NCI-H748 (cell line): ENCODE measurements around the gene ARL4C.

Experiments
- DNase-seq: peaks from one replicate; lab custom pipeline; 2025; ENCODE audit not compliant: unreplicated experiment; lab: John Stamatoyannopoulos, UW

ARL4C gene

DNA sequence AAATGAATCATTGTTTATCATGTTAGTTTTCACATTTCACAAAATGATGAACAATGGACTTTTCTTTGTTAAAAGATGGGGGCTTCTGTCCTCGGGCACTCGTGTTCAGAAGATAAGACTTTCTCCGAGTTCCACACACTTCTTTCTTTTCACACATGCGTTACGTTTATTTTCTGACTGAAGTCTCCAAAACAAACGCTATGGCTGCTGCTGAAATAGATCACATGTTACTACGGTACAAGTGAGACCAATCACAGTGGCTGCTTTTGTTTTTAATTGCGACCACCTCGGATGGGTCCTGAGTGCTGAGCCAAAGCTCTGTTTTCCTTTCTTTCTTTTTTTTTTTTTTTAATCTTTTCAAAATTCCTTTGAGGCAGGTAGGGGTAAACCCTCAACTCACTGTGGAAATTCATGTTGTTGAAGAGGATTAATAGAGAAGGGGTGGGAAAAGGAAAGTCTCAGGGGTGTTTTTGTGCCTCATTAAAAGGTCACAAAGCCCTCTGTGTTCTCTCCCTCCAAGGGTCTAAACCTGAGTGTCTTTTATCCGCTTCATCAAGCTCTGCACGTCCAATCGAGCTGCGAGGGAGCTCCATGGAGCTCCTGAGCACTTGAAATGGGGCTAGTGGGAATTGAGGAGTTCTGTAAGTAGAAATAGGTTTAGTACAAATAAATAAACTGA, 48.2 kb downstream of the ARL4C start:
- DNase-seq: no peak

DNA sequence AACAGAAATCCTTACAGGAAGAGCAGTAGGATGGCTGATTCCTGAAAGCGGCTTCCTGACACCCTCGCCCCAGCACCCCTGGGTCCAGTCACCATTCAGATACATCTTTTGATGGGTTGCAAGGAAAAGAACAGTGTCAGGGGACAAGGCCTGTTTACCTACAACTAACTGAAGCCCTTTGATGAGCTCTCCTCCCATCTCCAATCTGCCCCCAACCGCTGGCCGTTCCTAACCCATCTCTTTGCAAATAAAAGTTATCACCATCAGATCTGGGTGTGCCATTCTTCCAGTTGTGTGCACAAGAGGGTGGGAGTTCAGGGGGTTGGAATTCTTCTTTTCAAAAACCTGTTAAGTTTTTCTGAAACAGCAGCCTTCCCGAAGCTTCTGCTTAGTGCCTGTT, 48.9 kb downstream of the ARL4C start:
- DNase-seq: no peak

- DNase-seq: no peak
These were observed 49.7 kb downstream of the ARL4C start for GRCh38 chr2:234447189-234447588.

DNA sequence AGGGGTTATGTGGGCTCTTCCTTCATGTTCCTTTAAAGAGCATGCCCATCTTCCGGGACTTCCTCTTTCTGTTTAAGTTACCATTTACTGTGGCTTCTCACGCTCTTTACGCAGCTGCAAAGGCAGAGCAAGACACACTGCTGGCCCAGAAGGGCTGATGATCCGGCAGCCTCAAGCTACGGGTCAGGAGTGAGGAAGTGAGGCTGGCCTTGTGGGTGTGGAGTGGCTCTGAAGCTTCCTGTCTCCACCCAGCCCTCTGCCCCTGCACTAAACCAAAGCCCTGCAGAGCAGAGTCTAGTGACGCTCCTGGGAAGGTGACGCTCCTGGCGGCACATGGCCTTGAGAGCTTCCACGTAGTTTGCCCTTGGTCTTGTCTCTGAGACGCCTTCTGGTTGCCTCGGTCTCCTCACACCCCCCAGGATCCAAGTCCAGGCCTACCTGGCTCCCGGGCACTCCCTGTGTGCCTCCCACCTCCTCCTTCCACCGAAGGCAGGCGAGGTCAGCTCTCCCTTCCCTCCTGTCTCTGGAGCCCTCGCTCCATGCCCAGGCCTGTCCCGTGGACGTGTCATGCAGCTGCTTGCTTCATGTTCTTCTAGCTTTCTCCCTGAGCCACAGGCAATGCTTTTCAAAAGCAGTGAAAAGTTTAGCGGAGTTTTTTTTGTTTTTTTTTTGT, 50.3 kb downstream of the ARL4C start:
- DNase-seq: no peak

DNA sequence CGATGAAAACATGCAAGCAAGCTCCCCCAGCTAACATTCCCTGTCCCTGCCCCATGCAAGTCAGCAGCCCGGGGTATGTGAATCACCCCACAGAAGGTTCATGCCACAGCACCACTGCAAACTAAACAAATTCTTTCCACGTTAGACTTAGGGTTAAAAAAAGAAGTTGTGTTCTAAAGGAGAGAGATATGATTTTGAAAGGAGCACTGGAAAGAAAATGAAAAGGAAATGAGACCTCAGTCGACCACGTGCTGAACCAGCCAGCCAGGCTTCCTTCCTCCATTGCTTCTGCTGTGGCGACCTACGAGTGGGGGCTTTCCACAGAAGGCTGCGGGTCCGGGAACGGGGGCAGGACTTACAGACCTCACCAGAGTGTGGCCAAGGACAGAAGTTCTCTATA, 52.0 kb downstream of the ARL4C start:
- DNase-seq: no peak

GRCh38 chr2:234444242-234444730, 52.6 kb downstream of the ARL4C start:
- no peak for DNase-seq
